HG03571 (cell line): ENCODE measurements around the gene AP1B1.

Source experiments
- ATAC-seq: cut with Tn5 transposase; IDR thresholded peaks from one replicate; pipeline ENCODE4 v1.9.1; 2021; ENCODE audit not compliant: unreplicated experiment

The AP1B1 gene

GRCh38 chr22:29314537-29315285 lies 73.7 kb downstream of the AP1B1 start:
- no peak for ATAC-seq

GRCh38 chr22:29313576-29314466 lies 74.5 kb downstream of the AP1B1 start:
- no peak for ATAC-seq

GRCh38 chr22:29313126-29313575 lies 75.2 kb downstream of the AP1B1 start:
- no peak for ATAC-seq

- no peak for ATAC-seq
These were observed 75.9 kb downstream of the AP1B1 start for GRCh38 chr22:29312218-29313125.

- no peak for ATAC-seq
These were observed 76.7 kb downstream of the AP1B1 start for GRCh38 chr22:29311464-29312217.

- ATAC-seq: no peak
These were observed 77.5 kb downstream of the AP1B1 start for GRCh38 chr22:29310863-29311339.

GRCh38 chr22:29310065-29310862 lies 78.1 kb downstream of the AP1B1 start:
- no peak for ATAC-seq

- no peak for ATAC-seq
These were observed 78.9 kb downstream of the AP1B1 start for GRCh38 chr22:29309332-29310064.

- no peak for ATAC-seq
These were observed 79.5 kb downstream of the AP1B1 start for GRCh38 chr22:29308791-29309262.

- no peak for ATAC-seq
These were observed 80.1 kb downstream of the AP1B1 start for GRCh38 chr22:29308148-29308790.

- no peak for ATAC-seq
These were observed 80.7 kb downstream of the AP1B1 start for GRCh38 chr22:29307596-29308147.

GRCh38 chr22:29306835-29307595 lies 81.4 kb downstream of the AP1B1 start:
- no peak for ATAC-seq

- ATAC-seq: no peak
These were observed 82.1 kb downstream of the AP1B1 start, which contains the start of gene GAS2L1 for GRCh38 chr22:29306175-29306834. TSS of gene GAS2L1 (plus strand) at chr22:29306650. CDS start at chr22:29308106, 1,456 bp downstream.

- ATAC-seq: no peak
These were observed 82.6 kb downstream of the AP1B1 start for GRCh38 chr22:29305836-29306174.

- no peak for ATAC-seq
These were observed 85.5 kb downstream of the AP1B1 start for GRCh38 chr22:29302681-29303465.

- ATAC-seq: no peak
These were observed 86.0 kb downstream of the AP1B1 start for GRCh38 chr22:29302402-29302680.
